Right renal cortex interstitium (tissue), 3 donors: Measurements from ENCODE around the gene CFAP43. TPM values are rescaled to one million over a fixed set of nuclear protein-coding genes. Genes with fewer than 3 reads are reported as not detected.

Source experiments
- DNase-seq, 3 donors: peaks; one replicate each; pipeline ENCODE4 v3.0.0-alpha.2; 2013; ENCODE audit warnings: low read depth in 3 of 3, low spot score in 2 of 3
- polyA plus RNA-seq, 3 donors: library from polyadenylated mRNA; unstranded; fragments of 120-200 nt; gene quantifications; one replicate each; pipeline ENCODE4 v1.2.1, GENCODE V29; 2013; ENCODE audit not compliant: insufficient read length in 3 of 3

CFAP43 gene
- polyA plus RNA-seq, 3 donors = 14.6 to 17.5 (median 14.8) TPM

DNA sequence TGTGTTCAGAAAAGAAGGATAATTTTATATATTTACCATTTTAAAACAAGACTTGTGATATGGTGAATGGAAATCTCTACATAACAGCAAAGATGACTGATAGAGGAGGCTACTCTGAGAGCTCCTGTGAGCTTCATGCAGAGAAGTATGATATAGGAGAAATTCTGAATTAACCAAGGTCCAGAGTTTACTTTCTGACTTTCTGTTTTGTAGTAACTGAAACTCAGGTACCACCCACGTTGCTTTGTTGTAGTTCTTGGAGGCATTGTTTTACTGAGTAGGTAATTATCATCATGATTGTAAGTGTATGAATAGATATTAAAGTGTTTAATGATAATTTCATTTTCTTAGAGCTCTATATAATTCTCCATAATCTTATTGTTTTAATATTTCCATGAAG lies 128.2 kb downstream of the CFAP43 start:
- DNase-seq = no peak

DNA sequence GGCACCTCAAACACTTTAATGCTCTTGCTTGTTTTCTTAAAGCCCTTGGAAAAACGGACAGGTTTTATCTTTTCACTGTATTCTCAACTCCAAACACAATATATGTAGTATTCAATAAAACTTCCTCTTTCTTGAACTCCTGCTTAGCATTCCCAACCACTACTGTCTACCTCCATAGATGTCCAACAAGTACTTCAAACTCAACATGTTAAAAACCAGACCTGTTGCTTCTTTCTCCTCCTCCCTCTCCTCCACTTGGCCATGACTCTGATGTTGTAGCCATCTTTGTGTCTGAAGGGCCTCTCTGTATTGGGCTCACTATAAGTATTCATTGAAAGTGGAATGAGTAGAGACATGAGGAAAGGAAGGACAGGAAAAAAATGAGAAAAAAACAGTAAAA lies 130.3 kb downstream of the CFAP43 start:
- no peak for DNase-seq

DNA sequence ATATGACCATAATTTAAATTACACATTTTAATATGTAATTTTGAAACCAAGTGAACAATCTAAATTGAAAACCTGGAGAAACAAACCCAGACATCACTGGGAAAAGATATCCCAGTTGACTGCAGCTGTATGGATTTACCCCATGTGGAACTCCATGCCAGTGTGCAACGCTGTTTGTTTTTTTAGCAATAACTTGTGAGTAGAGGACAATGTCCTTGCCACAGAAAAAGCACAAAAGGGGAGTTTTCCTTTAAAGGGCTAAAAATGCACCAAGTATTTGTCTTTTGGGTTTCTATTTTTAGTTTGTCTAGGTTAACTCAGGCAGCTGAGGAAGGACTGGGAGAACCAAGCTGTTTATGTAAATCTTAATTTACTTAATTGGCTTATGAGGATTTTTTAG lies 131.4 kb downstream of the CFAP43 start:
- no peak for DNase-seq

DNA sequence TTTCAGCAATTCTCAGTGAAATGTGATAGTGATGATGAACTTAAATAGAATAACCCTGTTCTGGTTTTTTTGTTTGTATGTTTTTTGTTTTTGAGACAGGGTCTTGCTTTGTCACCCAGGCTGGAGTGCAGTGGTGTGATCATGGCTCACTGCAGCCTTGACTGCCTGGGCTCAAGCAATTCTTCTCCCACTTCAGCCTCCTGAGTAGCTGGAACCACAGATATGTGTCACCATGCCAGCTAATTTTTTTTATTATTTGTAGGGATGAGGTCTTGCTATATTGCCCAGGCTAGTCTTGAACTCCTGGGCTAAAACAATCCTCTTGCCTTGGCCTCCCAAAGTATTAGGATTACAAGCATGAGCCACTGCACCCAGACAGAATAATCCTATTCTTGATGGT lies 132.2 kb downstream of the CFAP43 start:
- DNase-seq = no peak

DNA sequence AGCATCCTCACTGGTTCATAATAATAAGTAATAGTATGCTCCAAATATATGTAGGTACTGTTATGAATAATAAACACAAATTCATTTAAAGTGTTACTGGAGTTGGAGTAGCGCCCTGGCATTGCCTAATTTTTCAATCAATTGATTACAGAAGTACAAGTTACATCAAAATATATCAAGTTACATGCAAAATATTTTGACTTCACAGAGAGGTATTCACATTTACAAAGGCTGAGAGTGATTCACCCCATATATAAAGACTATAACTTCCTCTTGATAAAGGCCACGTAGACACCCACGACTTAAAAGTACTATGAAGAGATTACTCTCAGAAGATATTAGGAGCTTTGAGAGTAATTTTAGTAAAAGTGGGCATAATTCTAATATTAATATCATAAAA lies 132.9 kb downstream of the CFAP43 start:
- DNase-seq = no peak

DNA sequence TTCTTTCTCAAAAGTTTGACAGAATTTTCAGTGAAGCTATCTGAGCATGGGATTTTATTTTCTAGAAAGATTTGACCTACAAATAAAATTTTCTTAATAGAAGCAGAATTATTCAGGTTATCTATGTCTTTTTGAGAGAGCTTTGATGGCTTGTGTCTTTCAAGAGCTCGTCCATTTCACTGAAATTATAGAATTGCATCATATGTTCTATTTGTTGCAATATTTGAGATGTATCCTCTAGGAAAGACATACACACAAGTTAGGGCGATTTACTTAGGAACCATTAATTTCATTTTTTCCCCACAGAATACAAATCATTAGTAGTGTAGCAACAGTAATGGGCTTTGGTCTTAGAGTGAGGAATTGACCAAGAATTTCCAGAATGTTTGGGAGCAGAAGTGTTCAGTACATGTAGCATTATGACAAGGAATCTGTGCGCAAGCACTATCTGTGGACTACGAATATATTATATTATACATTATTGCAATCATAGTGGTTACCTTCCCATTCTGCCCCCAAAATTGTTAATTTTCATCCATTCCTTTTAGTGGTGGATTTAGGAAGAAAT lies 133.7 kb downstream of the CFAP43 start:
- DNase-seq = no peak

DNA sequence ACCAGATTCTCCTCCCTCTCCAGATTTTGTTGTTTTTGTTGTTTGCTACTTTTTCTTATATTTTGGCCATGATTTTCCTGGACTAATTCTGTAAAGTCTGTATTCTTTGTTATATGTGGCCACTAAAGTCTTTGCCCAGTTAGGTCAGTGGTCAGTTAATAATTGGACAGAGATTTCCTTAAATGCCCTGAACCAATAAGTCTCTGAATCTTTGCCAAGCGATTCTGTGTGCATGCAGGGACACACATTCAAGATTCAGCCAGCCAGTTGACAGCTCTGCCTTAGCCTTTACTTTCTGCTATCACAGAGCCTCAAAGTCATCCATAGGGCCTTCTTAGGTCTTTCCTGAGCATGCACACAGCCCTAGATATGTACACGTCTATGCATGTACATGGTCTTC lies 135.5 kb downstream of the CFAP43 start:
- no peak for DNase-seq

DNA sequence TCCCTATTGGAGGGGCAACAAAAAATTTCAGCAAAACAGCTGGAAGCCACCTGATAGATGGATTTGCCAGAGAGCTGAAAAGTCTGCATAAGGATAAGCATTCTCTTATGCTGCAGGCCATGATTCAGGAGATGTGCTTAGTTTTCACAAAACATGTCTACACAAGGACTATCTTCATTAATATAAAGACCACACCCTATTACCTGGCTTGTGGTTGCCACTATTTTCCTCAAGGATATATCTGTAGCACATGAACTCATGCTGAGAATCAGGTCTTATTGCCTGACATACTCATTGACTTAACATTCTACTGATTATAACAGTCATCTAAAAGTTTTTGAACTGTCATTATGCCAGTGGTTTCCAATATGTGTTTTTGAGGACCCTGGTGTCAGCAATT lies 139.4 kb downstream of the CFAP43 start:
- no peak for DNase-seq

DNA sequence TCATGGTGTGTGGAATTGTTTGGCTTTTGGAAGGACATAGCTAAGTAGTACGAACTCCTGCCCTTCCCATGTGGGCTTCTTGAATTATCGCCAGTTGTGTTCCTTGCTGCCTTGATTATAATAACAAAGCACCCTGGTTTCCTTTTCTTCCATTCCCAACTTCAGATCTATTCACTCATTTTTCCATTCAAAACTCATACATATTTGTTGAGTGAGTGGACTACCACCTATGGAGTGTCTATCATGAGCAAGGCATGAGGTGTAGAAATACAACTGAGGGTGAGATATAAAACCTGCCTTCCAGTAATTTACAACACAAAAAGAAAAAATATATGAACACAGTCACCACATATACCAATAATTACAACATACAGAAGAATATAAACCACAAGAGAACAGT lies 141.6 kb downstream of the CFAP43 start:
- no peak for DNase-seq

DNA sequence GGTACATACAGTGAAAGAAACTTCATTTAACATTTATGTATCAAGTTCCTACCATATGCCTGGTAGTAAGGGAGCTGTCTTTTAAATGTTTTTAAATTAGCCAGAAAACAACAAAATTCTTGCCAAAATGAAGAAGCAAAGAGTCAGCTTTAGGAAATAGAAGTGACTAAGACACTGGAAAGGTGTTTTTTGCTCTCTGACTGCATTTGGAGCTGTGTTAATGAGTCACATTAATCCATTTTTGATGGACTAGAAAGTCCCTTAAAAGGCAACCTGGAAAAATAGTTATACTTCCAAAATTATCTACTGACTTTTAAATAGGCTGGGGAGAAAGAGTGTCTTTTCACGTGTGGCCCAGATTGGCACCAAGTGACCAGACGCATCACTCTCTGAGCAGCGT lies 142.5 kb downstream of the CFAP43 start:
- DNase-seq = no peak

DNA sequence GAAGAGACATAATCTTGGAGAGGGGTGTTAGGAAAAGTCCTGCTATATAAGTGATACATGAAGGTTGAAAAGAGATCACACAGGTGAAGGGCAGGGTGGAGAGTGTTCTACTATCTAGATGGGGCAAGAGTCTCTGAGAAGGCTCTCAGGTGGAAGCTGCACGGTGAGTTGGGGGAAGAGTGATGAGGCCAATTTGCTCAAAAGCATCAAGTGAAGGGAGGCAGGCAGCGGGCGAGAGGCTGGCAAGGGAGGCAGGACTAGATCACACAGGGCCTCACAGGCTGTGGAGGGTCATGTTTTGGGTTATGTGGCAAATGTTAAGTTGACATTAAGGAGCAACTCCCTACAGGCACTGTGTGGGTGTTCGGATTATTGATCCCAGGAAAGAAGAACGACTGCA lies 143.9 kb downstream of the CFAP43 start:
- no peak for DNase-seq

DNA sequence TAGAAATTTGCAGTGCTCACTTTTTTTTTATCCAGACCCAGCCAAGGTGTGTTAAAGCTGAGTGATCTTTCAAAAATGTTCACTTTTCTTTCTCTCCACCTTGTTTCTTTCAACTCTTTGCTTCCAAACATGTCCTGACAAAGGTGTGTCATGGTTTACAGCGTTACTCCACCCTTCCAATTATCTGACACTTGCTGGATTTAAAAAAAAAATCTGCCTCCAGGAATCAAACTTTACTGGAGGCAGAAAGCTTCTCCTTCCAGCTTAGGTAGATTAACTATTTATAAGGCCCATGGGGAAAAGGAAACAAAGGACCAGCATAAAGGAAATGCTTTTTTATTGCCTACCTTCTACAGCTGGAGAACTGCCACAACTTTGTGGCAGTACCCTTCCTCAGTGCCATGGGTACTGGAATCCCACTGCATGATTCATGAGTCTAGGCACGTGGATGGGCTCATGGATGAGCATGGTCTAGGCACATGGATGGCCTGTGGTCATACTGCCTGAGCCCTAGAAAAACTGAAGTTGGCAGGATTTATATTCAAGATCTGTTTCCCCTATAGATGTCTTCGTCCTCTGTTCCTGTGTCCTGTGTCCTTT lies 146.3 kb downstream of the CFAP43 start, which contains the start of gene COL17A1:
COL17A1 (minus strand) TSS at position 80 of the 600 bp plus-strand sequence. CDS start 5,207 bp downstream, outside the sequence.
- no peak for DNase-seq

DNA sequence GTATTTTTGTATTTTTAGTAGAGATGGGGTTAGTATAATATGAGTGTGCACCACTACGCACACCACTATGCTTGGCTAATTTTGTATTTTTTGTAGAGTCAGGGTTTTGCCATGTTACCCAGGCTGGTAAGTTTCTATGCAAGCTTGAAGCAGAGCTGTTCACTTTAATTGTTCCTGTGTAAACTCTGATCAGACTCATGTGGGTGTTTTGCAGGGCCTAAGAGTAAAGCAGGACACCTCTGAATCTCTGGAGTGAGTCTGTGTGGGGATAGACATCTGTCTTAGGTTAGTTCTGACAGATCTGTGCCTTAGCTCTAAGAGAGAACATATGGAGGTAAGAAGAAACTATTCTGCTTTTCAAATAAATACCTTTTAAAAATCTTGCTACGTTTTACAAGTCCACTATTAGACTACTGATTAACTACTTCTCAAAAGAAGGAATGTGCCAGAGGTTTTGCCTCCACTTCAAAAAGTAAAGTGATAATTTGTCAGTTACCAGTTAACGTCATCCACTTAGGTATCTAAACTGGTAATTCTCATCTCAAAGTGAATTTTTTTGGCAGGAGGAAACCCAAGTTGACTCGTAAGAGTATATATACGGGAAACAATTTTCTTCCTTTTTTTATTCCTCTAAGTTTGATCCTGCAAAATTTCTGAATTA lies 147.6 kb downstream of the CFAP43 start:
- DNase-seq = no peak

DNA sequence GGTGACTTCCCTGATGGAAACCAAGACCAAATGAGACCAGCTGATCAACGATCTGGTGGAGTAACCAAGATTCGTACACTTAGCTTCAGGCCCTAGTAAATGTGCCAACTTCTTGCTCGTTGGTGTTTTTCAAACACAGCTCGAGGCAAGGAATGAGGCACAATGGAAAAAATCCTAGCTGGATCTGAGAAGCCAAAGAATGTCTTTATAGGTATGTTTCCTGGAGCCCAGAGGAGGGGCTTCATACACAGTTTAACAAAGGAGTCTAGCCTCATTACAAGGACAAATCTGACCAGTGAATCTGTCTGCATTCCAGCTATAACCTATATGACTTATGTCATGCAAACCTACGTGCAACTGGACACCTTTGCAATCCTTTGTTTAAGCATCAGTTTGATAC lies 150.2 kb downstream of the CFAP43 start:
- no peak for DNase-seq

DNA sequence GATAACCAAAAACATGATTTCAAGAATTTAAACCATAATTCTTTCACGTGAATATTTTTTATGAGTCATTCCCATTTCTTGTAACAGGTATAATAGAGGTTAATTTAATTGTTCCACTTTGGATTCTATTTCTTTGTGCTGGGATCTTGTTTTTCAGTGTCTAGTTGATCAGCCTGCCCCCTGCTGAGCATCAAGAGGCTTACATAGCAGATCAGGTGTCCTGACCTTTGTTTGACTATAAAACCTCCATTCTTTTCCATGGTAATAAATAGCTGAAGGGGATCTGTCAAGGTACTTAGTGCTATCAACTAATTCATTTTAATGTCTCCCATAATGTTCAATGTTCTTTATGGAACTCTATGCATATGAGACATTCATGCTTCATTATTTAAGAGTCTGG lies 151.4 kb downstream of the CFAP43 start:
- DNase-seq = no peak

Other genes with a start within 250 kb of the CFAP43 start
- gene COL17A1, start 146.5 kb downstream of the CFAP43 start, polyA plus RNA-seq = under 1 TPM; 0.27 to 0.97 (median 0.29) TPM
- gene SFR1, start 110.2 kb downstream of the CFAP43 start, polyA plus RNA-seq = 10 to 100 TPM; 10.9 to 12.9 (median 12.3) TPM
- gene GSTO1, start 22.5 kb upstream of the CFAP43 start, polyA plus RNA-seq = 100 to 1,000 TPM in 2 of 3 donors, 10 to 100 TPM in 1; 94.7 to 102 (median 102) TPM
- gene GSTO2, start 36.8 kb upstream of the CFAP43 start, polyA plus RNA-seq = 10 to 100 TPM; 26.0 to 32.1 (median 30.4) TPM
- gene ITPRIP, start 106.1 kb upstream of the CFAP43 start, polyA plus RNA-seq = 10 to 100 TPM; 10.1 to 10.5 (median 10.1) TPM
- gene CFAP58, start 121.5 kb upstream of the CFAP43 start, polyA plus RNA-seq = under 1 TPM; 0.27 to 0.54 (median 0.47) TPM